GM23338 (cell line): Measurements from ENCODE around the gene RENBP. TPM values are rescaled to one million over a fixed set of nuclear protein-coding genes. Genes with fewer than 3 reads are reported as not detected.

Experiments used
- ATAC-seq: fragments of 200-7000 bp; cut with Tn5 transposase; 3 replicates; pipeline ENCODE4 v1.9.1; 2020
- DNase-seq: peaks from one replicate; pipeline ENCODE4 v3.0.0-alpha.2; 2015; ENCODE audit warnings: low spot score
- H2AFZ ChIP-seq: fragments of 200-600 bp; sonication (generic); 2 replicates; pipeline ENCODE4 v1.8.0; 2016; ENCODE audit warnings: antibody characterized with exemption, mild to moderate bottlenecking, moderate library complexity
- H3F3A ChIP-seq: fragments of 200-600 bp; sonication (generic); replicated peaks from 2 replicates; pipeline ENCODE4 v1.8.0; 2017; ENCODE audit warnings: antibody characterized with exemption, mixed run types, low read depth
- H3K27ac ChIP-seq: fragments of 200-600 bp; sonication (generic); 2 replicates; pipeline ENCODE4 v1.6.1; 2016; ENCODE audit warnings: low read depth
- H3K27me3 ChIP-seq: fragments of 200-600 bp; sonication (generic); 2 replicates; pipeline ENCODE4 v1.8.0; 2016; ENCODE audit warnings: mild to moderate bottlenecking, mixed run types, moderate library complexity; ENCODE audit not compliant: insufficient read depth
- H3K36me3 ChIP-seq: fragments of 200-600 bp; sonication (generic); 2 replicates; pipeline ENCODE4 v1.8.0; 2016; ENCODE audit warnings: mild to moderate bottlenecking; ENCODE audit not compliant: insufficient read depth
- H3K4me1 ChIP-seq: fragments of 200-600 bp; sonication (generic); 2 replicates; pipeline ENCODE4 v1.8.0; 2016; ENCODE audit warnings: mild to moderate bottlenecking, moderate library complexity; ENCODE audit not compliant: insufficient read depth
- H3K4me2 ChIP-seq: fragments of 200-600 bp; sonication (generic); 2 replicates; pipeline ENCODE4 v1.7.1; 2017; ENCODE audit warnings: mixed run types
- H3K4me3 ChIP-seq: fragments of 200-600 bp; sonication (generic); 2 replicates; pipeline ENCODE4 v1.6.1; 2016; ENCODE audit warnings: mixed run types
- H3K79me2 ChIP-seq: fragments of 200-600 bp; sonication (generic); replicated peaks from 2 replicates; pipeline ENCODE4 v1.8.0; 2017; ENCODE audit warnings: mild to moderate bottlenecking; ENCODE audit not compliant: insufficient read depth
- H3K9me2 ChIP-seq: fragments of 200-600 bp; sonication (generic); 2 replicates; pipeline ENCODE4 v1.8.0; 2017; ENCODE audit not compliant: insufficient read depth
- H4K20me1 ChIP-seq: fragments of 200-600 bp; sonication (generic); replicated peaks from 2 replicates; pipeline ENCODE4 v1.8.0; 2017; ENCODE audit warnings: mild to moderate bottlenecking; ENCODE audit not compliant: insufficient read depth
- H3K27ac Mint-ChIP-seq: 2 replicates; pipeline ENCODE4 v1.8.0; 2020; ENCODE audit warnings: inconsistent platforms, mild to moderate bottlenecking, moderate library complexity, mixed read lengths
- H3K27me3 Mint-ChIP-seq: 3 replicates; pipeline ENCODE4 v1.8.0; 2022; ENCODE audit warnings: low read depth, mild to moderate bottlenecking, moderate library complexity, mixed read lengths, inconsistent platforms; ENCODE audit not compliant: insufficient read depth, poor library complexity
- H3K36me3 Mint-ChIP-seq: 3 replicates; pipeline ENCODE4 v1.8.0; 2021; ENCODE audit warnings: low read depth, mild to moderate bottlenecking, inconsistent platforms, moderate library complexity, mixed read lengths
- H3K4me1 Mint-ChIP-seq: 3 replicates; pipeline ENCODE4 v1.8.0; 2020; ENCODE audit warnings: mild to moderate bottlenecking, inconsistent platforms, mixed read lengths
- H3K4me3 Mint-ChIP-seq: 3 replicates; pipeline ENCODE4 v1.8.0; 2021; ENCODE audit warnings: moderate library complexity, mild to moderate bottlenecking, inconsistent platforms, mixed read lengths
- H3K9me3 Mint-ChIP-seq: 3 replicates; pipeline ENCODE4 v1.8.0; 2020; ENCODE audit warnings: moderate library complexity, mild to moderate bottlenecking, inconsistent platforms, mixed read lengths
- CREB1 ChIP-seq: fragments of 250-450 bp; sonication (Bioruptor Pico); IDR thresholded peaks from 2 replicates; pipeline ENCODE4 v1.5.0; 2020; ENCODE audit warnings: low read depth, mild to moderate bottlenecking, moderate library complexity
- EZH2 ChIP-seq: fragments of 200-600 bp; sonication (generic); IDR thresholded peaks from one replicate; pipeline ENCODE4 v1.8.0; 2017; ENCODE audit warnings: antibody characterized with exemption, mild to moderate bottlenecking, low read depth; ENCODE audit not compliant: unreplicated experiment
- EZH2phosphoT487 ChIP-seq: fragments of 200-600 bp; sonication (generic); IDR thresholded peaks from one replicate; pipeline ENCODE4 v1.8.1; 2018; ENCODE audit warnings: antibody characterized with exemption; ENCODE audit not compliant: unreplicated experiment
- JUNB ChIP-seq: IDR thresholded peaks from one replicate; pipeline ENCODE4 v1.6.1; 2016; ENCODE audit warnings: antibody characterized with exemption; ENCODE audit not compliant: unreplicated experiment
- NANOG ChIP-seq: IDR thresholded peaks from 2 replicates; pipeline ENCODE4 v1.6.1; 2016; ENCODE audit warnings: antibody characterized with exemption, borderline replicate concordance
- POLR2AphosphoS5 ChIP-seq: IDR thresholded peaks from 2 replicates; pipeline ENCODE4 v1.6.1; 2016; ENCODE audit warnings: antibody characterized with exemption, low read depth
- STAT1 ChIP-seq: IDR thresholded peaks from one replicate; pipeline ENCODE4 v1.6.1; 2016; ENCODE audit warnings: antibody characterized with exemption; ENCODE audit not compliant: unreplicated experiment
- ZNF114 ChIP-seq: fragments of 250-450 bp; sonication (Bioruptor Pico); IDR thresholded peaks from 2 replicates; pipeline ENCODE4 v1.5.0; 2020; ENCODE audit warnings: mild to moderate bottlenecking, moderate library complexity
- ZNF331 ChIP-seq: fragments of 250-450 bp; sonication (Bioruptor Pico); IDR thresholded peaks from 2 replicates; pipeline ENCODE4 v1.5.0; 2020; ENCODE audit warnings: low read depth, mild to moderate bottlenecking, moderate library complexity
- polyA plus RNA-seq: library from polyadenylated mRNA; unstranded; fragments of >200 nt; fragmentation: Nextera tagmentation; extraction: Ambion mirVana; gene quantifications from 2 replicates; pipeline ENCODE4 v1.2.1, GENCODE V29; 2016
- total RNA-seq: library from RNA; depleted of rRNA; stranded (reverse); fragments of >200 nt; shearing (Covaris generic); gene quantifications from 2 replicates; pipeline ENCODE4 v1.2.3, GENCODE V29; 2014
- TF ChIP-seq, protein P1 (sequence below): fragments of 250-450 bp; sonication (Bioruptor Pico); IDR thresholded peaks from 2 replicates; pipeline ENCODE4 v1.5.0; 2020; ENCODE audit warnings: mild to moderate bottlenecking, moderate library complexity
- TF ChIP-seq, protein P2 (sequence below), 2 experiments: fragments of 200-600 bp in 1 of 2; sonication (generic) in 1 of 2; conservative IDR thresholded peaks; 2 replicates each; pipeline versions ENCODE4 v1.5.1 to v1.6.1; 2016 to 2017; ENCODE audit warnings: antibody characterized with exemption in 2 of 2, low read depth in 2 of 2, mild to moderate bottlenecking in 2 of 2, moderate library complexity in 1 of 2
- TF ChIP-seq, protein P3 (sequence below): IDR thresholded peaks from 2 replicates; pipeline ENCODE4 v1.6.1; 2016; ENCODE audit warnings: antibody characterized with exemption
- TF ChIP-seq, protein P4 (sequence below): IDR thresholded peaks from one replicate; pipeline ENCODE4 v1.6.1; 2018; ENCODE audit warnings: antibody characterized with exemption; ENCODE audit not compliant: unreplicated experiment

Gene RENBP
- total and polyA plus RNA-seq, 2 experiments from 2014 or later, result 2.0 to 10.3 TPM

DNA sequence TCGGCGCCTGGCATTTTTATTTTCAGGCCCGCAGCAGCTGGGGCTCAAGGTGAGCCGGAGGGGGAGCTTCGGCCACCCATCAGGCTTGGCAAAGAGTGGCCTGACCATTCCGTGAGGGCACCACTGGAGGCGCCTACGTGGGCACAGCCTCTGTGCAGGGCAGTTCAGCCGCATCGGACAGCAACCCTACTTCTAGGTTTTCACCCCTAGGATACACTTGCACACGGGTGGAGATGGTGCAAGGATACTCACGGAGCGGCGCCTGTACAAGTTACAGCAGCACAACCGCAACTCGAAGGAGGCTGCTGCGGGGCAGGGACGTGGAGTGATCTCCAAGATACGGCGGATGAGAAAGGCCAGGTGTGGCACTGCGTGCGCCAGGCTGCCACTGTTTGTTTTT lies 16.3 kb upstream of the RENBP start:
- ATAC-seq, result no peak
- H2AFZ ChIP-seq, result no peak overlapping the region
- no peak overlapping the region for H3K27ac ChIP-seq
- no peaks in the 10 kb centered on the region for H3K36me3 ChIP-seq
- H3K4me3 ChIP-seq, result no peak overlapping the region
- Mint-ChIP-seq H3K9me3 (no peaks in the 10 kb centered on the region), H3K4me3 (no peak overlapping the region), H3K27ac (no peak overlapping the region), H3K4me1 (no peaks in the 10 kb centered on the region), H3K27me3 (peaks cover 10% of the 10 kb centered on the region), H3K36me3 (peaks cover 77% of the 10 kb centered on the region)
- no peak for TF ChIP-seq CREB1 (CRISPR knock-in tag)
- no peak for TF ChIP-seq JUNB
- TF ChIP-seq ZNF114 (CRISPR knock-in tag), result no peak
- no peak for TF ChIP-seq STAT1
- TF ChIP-seq, protein P1, sequence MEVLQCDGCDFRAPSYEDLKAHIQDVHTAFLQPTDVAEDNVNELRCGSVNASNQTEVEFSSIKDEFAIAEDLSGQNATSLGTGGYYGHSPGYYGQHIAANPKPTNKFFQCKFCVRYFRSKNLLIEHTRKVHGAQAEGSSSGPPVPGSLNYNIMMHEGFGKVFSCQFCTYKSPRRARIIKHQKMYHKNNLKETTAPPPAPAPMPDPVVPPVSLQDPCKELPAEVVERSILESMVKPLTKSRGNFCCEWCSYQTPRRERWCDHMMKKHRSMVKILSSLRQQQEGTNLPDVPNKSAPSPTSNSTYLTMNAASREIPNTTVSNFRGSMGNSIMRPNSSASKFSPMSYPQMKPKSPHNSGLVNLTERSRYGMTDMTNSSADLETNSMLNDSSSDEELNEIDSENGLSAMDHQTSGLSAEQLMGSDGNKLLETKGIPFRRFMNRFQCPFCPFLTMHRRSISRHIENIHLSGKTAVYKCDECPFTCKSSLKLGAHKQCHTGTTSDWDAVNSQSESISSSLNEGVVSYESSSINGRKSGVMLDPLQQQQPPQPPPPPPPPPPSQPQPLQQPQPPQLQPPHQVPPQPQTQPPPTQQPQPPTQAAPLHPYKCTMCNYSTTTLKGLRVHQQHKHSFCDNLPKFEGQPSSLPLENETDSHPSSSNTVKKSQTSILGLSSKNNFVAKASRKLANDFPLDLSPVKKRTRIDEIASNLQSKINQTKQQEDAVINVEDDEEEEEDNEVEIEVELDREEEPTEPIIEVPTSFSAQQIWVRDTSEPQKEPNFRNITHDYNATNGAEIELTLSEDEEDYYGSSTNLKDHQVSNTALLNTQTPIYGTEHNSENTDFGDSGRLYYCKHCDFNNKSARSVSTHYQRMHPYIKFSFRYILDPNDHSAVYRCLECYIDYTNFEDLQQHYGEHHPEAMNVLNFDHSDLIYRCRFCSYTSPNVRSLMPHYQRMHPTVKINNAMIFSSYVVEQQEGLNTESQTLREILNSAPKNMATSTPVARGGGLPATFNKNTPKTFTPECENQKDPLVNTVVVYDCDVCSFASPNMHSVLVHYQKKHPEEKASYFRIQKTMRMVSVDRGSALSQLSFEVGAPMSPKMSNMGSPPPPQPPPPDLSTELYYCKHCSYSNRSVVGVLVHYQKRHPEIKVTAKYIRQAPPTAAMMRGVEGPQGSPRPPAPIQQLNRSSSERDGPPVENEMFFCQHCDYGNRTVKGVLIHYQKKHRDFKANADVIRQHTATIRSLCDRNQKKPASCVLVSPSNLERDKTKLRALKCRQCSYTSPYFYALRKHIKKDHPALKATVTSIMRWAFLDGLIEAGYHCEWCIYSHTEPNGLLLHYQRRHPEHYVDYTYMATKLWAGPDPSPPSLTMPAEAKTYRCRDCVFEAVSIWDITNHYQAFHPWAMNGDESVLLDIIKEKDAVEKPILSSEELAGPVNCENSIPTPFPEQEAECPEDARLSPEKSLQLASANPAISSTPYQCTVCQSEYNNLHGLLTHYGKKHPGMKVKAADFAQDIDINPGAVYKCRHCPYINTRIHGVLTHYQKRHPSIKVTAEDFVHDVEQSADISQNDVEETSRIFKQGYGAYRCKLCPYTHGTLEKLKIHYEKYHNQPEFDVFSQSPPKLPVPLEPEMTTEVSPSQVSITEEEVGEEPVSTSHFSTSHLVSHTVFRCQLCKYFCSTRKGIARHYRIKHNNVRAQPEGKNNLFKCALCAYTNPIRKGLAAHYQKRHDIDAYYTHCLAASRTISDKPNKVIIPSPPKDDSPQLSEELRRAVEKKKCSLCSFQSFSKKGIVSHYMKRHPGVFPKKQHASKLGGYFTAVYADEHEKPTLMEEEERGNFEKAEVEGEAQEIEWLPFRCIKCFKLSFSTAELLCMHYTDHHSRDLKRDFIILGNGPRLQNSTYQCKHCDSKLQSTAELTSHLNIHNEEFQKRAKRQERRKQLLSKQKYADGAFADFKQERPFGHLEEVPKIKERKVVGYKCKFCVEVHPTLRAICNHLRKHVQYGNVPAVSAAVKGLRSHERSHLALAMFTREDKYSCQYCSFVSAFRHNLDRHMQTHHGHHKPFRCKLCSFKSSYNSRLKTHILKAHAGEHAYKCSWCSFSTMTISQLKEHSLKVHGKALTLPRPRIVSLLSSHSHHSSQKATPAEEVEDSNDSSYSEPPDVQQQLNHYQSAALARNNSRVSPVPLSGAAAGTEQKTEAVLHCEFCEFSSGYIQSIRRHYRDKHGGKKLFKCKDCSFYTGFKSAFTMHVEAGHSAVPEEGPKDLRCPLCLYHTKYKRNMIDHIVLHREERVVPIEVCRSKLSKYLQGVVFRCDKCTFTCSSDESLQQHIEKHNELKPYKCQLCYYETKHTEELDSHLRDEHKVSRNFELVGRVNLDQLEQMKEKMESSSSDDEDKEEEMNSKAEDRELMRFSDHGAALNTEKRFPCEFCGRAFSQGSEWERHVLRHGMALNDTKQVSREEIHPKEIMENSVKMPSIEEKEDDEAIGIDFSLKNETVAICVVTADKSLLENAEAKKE (CRISPR knock-in tag), result no peak
- TF ChIP-seq EZH2phosphoT487, result no peak
- TF ChIP-seq, protein P2, sequence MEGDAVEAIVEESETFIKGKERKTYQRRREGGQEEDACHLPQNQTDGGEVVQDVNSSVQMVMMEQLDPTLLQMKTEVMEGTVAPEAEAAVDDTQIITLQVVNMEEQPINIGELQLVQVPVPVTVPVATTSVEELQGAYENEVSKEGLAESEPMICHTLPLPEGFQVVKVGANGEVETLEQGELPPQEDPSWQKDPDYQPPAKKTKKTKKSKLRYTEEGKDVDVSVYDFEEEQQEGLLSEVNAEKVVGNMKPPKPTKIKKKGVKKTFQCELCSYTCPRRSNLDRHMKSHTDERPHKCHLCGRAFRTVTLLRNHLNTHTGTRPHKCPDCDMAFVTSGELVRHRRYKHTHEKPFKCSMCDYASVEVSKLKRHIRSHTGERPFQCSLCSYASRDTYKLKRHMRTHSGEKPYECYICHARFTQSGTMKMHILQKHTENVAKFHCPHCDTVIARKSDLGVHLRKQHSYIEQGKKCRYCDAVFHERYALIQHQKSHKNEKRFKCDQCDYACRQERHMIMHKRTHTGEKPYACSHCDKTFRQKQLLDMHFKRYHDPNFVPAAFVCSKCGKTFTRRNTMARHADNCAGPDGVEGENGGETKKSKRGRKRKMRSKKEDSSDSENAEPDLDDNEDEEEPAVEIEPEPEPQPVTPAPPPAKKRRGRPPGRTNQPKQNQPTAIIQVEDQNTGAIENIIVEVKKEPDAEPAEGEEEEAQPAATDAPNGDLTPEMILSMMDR (conservative IDR thresholded peaks at IDR 0.05; ENCODE audit: low read depth in 2 of 2), result no peak
- TF ChIP-seq EZH2, result no peak
- TF ChIP-seq, protein P3, sequence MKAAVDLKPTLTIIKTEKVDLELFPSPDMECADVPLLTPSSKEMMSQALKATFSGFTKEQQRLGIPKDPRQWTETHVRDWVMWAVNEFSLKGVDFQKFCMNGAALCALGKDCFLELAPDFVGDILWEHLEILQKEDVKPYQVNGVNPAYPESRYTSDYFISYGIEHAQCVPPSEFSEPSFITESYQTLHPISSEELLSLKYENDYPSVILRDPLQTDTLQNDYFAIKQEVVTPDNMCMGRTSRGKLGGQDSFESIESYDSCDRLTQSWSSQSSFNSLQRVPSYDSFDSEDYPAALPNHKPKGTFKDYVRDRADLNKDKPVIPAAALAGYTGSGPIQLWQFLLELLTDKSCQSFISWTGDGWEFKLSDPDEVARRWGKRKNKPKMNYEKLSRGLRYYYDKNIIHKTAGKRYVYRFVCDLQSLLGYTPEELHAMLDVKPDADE, result no peak
- TF ChIP-seq, protein P4, sequence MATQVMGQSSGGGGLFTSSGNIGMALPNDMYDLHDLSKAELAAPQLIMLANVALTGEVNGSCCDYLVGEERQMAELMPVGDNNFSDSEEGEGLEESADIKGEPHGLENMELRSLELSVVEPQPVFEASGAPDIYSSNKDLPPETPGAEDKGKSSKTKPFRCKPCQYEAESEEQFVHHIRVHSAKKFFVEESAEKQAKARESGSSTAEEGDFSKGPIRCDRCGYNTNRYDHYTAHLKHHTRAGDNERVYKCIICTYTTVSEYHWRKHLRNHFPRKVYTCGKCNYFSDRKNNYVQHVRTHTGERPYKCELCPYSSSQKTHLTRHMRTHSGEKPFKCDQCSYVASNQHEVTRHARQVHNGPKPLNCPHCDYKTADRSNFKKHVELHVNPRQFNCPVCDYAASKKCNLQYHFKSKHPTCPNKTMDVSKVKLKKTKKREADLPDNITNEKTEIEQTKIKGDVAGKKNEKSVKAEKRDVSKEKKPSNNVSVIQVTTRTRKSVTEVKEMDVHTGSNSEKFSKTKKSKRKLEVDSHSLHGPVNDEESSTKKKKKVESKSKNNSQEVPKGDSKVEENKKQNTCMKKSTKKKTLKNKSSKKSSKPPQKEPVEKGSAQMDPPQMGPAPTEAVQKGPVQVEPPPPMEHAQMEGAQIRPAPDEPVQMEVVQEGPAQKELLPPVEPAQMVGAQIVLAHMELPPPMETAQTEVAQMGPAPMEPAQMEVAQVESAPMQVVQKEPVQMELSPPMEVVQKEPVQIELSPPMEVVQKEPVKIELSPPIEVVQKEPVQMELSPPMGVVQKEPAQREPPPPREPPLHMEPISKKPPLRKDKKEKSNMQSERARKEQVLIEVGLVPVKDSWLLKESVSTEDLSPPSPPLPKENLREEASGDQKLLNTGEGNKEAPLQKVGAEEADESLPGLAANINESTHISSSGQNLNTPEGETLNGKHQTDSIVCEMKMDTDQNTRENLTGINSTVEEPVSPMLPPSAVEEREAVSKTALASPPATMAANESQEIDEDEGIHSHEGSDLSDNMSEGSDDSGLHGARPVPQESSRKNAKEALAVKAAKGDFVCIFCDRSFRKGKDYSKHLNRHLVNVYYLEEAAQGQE, result no peak
- TF ChIP-seq POLR2AphosphoS5, result no peak
- TF ChIP-seq NANOG, result no peak
- TF ChIP-seq ZNF331 (CRISPR knock-in tag), result no peak
- no peaks in the 10 kb centered on the region for H3K27me3 ChIP-seq
- no peaks in the 10 kb centered on the region for H3K4me1 ChIP-seq
- no peaks in the 10 kb centered on the region for H3F3A ChIP-seq
- H3K4me2 ChIP-seq, result no peak overlapping the region
- H4K20me1 ChIP-seq, result no peaks in the 10 kb centered on the region
- H3K79me2 ChIP-seq, result peaks cover 30% of the 10 kb centered on the region
- no peaks in the 10 kb centered on the region for H3K9me2 ChIP-seq
- DNase-seq, result no peak
